ENCODE results near the gene SMYD3. TPM values are rescaled to one million over a fixed set of nuclear protein-coding genes. Genes with fewer than 3 reads are reported as not detected.

The SMYD3 gene
- total RNA-seq, 3 donors from 2014 or later (not counting 1 experiment from before 2014, with no cell fraction given), result 43.6 to 48.0 (median 46.1) TPM

GRCh38 chr1:246096356-246096755, 410.7 kb downstream of the SMYD3 start:
- peaks cover 0 to 11% of the 10 kb centered on the region in 2 donors for H3K4me1 Mint-ChIP-seq
- H3K4me1 ChIP-seq (ENCODE audit: control insufficient read depth, insufficient read depth, low read length), result no peaks in the 10 kb centered on the region
- no peak overlapping the region for H3K27ac ChIP-seq (ENCODE audit: low read length)
- no peak overlapping the region for H3K27ac Mint-ChIP-seq
- intact Hi-C loops (cut with micrococcal nuclease), result no loop called here
- DNase-seq (no peak), ATAC-seq (no peak)
- H3K4me3 ChIP-seq (ENCODE audit: low read length), result no peak overlapping the region
- TF ChIP-seq CTCF (IDR thresholded peaks at IDR 0.05), result no peak
- no peak overlapping the region for H3K4me3 Mint-ChIP-seq
- H3K27me3 Mint-ChIP-seq (ENCODE audit: low read depth in 2 of 2), result no peaks in the 10 kb centered on the region
- peaks cover 2 to 3% of the 10 kb centered on the region in 2 donors for H3K9me3 Mint-ChIP-seq
- H3K9me3 ChIP-seq (ENCODE audit: control insufficient read depth, insufficient read depth, low read length), result no peaks in the 10 kb centered on the region
- WGBS (ENCODE audit: insufficient coverage), result 97% methylated on average over 4 of the region's 5 CpGs
- H3K36me3 ChIP-seq (ENCODE audit: control insufficient read depth, insufficient read depth, low read length), result no peaks in the 10 kb centered on the region
- H3K27me3 ChIP-seq (ENCODE audit: control insufficient read depth, insufficient read depth, low read length), result no peaks in the 10 kb centered on the region
- H3K36me3 Mint-ChIP-seq, result no peaks in the 10 kb centered on the region

- Histone ChIP-seq H3K27me3 (ENCODE audit: control insufficient read depth, insufficient read depth, low read length) (no peaks in the 10 kb centered on the region), H3K36me3 (ENCODE audit: control insufficient read depth, insufficient read depth, low read length) (no peaks in the 10 kb centered on the region), H3K4me3 (ENCODE audit: low read length) (no peak overlapping the region), H3K9me3 (ENCODE audit: control insufficient read depth, insufficient read depth, low read length) (no peaks in the 10 kb centered on the region), H3K27ac (ENCODE audit: low read length) (no peak overlapping the region), H3K4me1 (ENCODE audit: control insufficient read depth, insufficient read depth, low read length) (no peaks in the 10 kb centered on the region)
- peaks cover 2 to 3% of the 10 kb centered on the region in 2 donors for H3K9me3 Mint-ChIP-seq
- TF ChIP-seq CTCF (IDR thresholded peaks at IDR 0.05), result no peak
- ATAC-seq (no peak), DNase-seq (no peak)
- H3K4me1 Mint-ChIP-seq, result peaks cover 0 to 14% of the 10 kb centered on the region in 2 donors
- intact Hi-C loops (cut with micrococcal nuclease), result no loop called here
- WGBS (ENCODE audit: insufficient coverage), result 95% methylated on average over 6 of the region's 6 CpGs
- H3K4me3 Mint-ChIP-seq, result no peak overlapping the region
- no peak overlapping the region for H3K27ac Mint-ChIP-seq
- no peaks in the 10 kb centered on the region for H3K27me3 Mint-ChIP-seq (ENCODE audit: low read depth in 2 of 2)
- H3K36me3 Mint-ChIP-seq, result no peaks in the 10 kb centered on the region
Measured at GRCh38 chr1:246095443-246095842, 411.6 kb downstream of the SMYD3 start.

GRCh38 chr1:246093230-246093629, 413.8 kb downstream of the SMYD3 start:
- H3K36me3 Mint-ChIP-seq, result no peaks in the 10 kb centered on the region
- intact Hi-C loops (cut with micrococcal nuclease), result no loop called here

More at GRCh38 chr1:246093230-246093629, 413.8 kb downstream of the SMYD3 start:
- no peak overlapping the region for H3K4me3 ChIP-seq (ENCODE audit: low read length)
- H3K36me3 ChIP-seq (ENCODE audit: control insufficient read depth, insufficient read depth, low read length), result no peaks in the 10 kb centered on the region
- Mint-ChIP-seq H3K27ac (no peak overlapping the region), H3K27me3 (ENCODE audit: low read depth in 2 of 2) (no peaks in the 10 kb centered on the region), H3K9me3 (peaks cover 2 to 3% of the 10 kb centered on the region in 2 donors), H3K4me3 (no peak overlapping the region), H3K4me1 (peaks cover 0 to 14% of the 10 kb centered on the region in 2 donors)
- H3K9me3 ChIP-seq (ENCODE audit: control insufficient read depth, insufficient read depth, low read length), result no peaks in the 10 kb centered on the region
- no peaks in the 10 kb centered on the region for H3K4me1 ChIP-seq (ENCODE audit: control insufficient read depth, insufficient read depth, low read length)
- no peak for TF ChIP-seq CTCF (IDR thresholded peaks at IDR 0.05)
- H3K27me3 ChIP-seq (ENCODE audit: control insufficient read depth, insufficient read depth, low read length), result no peaks in the 10 kb centered on the region
- 100% methylated on average over 1 of the region's 4 CpGs for WGBS (ENCODE audit: insufficient coverage)
- DNase-seq, result no peak
- ATAC-seq, result no peak
- H3K27ac ChIP-seq (ENCODE audit: low read length), result no peak overlapping the region

All from natural killer cell (primary cell).